Spleen (tissue), 11 donors: ENCODE measurements around the gene ARIH2. TPM values are rescaled to one million over a fixed set of nuclear protein-coding genes. Genes with fewer than 3 reads are reported as not detected.

Source experiments
- DNase-seq: peaks from one replicate; pipeline ENCODE4 v3.0.0-alpha.2; 2020
- H3K27ac ChIP-seq, 8 donors: fragments of 200-600 bp; sonication (generic) in 7 of 8; 1 replicate in 4 of 8; 2 replicates in 4 of 8; pipeline versions ENCODE4 v1.5.0 to v1.8.0; 2016 to 2021; ENCODE audit warnings: inconsistent platforms in 4 of 8, mild to moderate bottlenecking in 4 of 8, moderate library complexity in 1 of 8
- H3K27me3 ChIP-seq, 7 donors: fragments of 200-600 bp; sonication (generic) in 6 of 7; replicated peaks in 1 of 7; 1 replicate in 4 of 7; 2 replicates in 3 of 7; pipeline versions ENCODE4 v1.5.0 to v1.8.0; 2016 to 2021; ENCODE audit warnings: inconsistent platforms in 3 of 7, mild to moderate bottlenecking in 1 of 7
- H3K36me3 ChIP-seq, 6 donors: fragments of 200-600 bp; sonication (generic) in 5 of 6; 1 replicate in 4 of 6; 2 replicates in 2 of 6; pipeline versions ENCODE4 v1.5.0 to v1.8.0; 2016 to 2021; ENCODE audit warnings: inconsistent platforms in 2 of 6
- H3K4me1 ChIP-seq, 6 donors: fragments of 200-600 bp; sonication (generic) in 5 of 6; 1 replicate in 3 of 6; 2 replicates in 3 of 6; pipeline versions ENCODE4 v1.5.0 to v1.8.0; 2016 to 2021; ENCODE audit warnings: inconsistent platforms in 3 of 6
- H3K4me3 ChIP-seq, 8 donors: fragments of 200-600 bp; sonication (generic) in 7 of 8; 1 replicate in 4 of 8; 2 replicates in 4 of 8; pipeline versions ENCODE4 v1.5.0 to v1.8.0; 2016 to 2021; ENCODE audit warnings: inconsistent platforms in 4 of 8, mild to moderate bottlenecking in 4 of 8, moderate library complexity in 2 of 8
- H3K9me3 ChIP-seq, 8 donors: fragments of 200-600 bp; sonication (generic) in 7 of 8; 1 replicate in 4 of 8; 2 replicates in 4 of 8; pipeline versions ENCODE4 v1.5.0 to v1.8.0; 2016 to 2021; ENCODE audit warnings: inconsistent platforms in 4 of 8
- POLR2A ChIP-seq, 3 donors: fragments of 450-650 bp; IDR thresholded peaks; one replicate each; pipeline ENCODE4 v1.5.1; 2017; ENCODE audit warnings: antibody characterized with exemption in 3 of 3, mild to moderate bottlenecking in 1 of 3
- POLR2AphosphoS5 ChIP-seq, 3 donors: sonication (generic); formaldehyde crosslinking; IDR thresholded peaks; one replicate each; pipeline ENCODE4 v1.5.1; 2017; ENCODE audit warnings: antibody characterized with exemption in 3 of 3
- WGBS, 5 donors: extraction: QIAGEN DNeasy Blood & Tissue Kit in 3 of 5; methylation state at CpG; one replicate each; pipeline versions ENCODE4 v1.1.5 to v1.1.7; 2013 to 2018; 5-methylcytosine and 5-hydroxymethylcytosine counted together
- intact Hi-C: fragments of 100-400 bp; cut with DNase I; formaldehyde crosslinking; loops from one replicate; pipeline ENCODE4 v1.15.0; 2023; ENCODE audit warnings: low total_unique reads
- polyA plus RNA-seq, 3 donors: library from polyadenylated mRNA; stranded (reverse); fragments of 200-250 nt; gene quantifications; one replicate each; pipeline ENCODE4 v1.2.1, GENCODE V29; 2013
- total RNA-seq, 7 donors: library from RNA; depleted of rRNA in 3 of 7; stranded (reverse); fragments of >200 nt in 3 of 7; fragmentation: NEBNext Ultra II Directional in 4 of 7; extraction: Animal tissue kit (Norgen Biotek cat#: 25700) in 4 of 7; gene quantifications; one replicate each; pipeline versions ENCODE4 v1.1.0 to v1.2.1, GENCODE V29; 2016 to 2021
- TF ChIP-seq, protein P1 (sequence below), 11 experiments: fragments of 200-600 bp in 7 of 11; fragments of 450-650 bp in 4 of 11; sonication (generic) in 4 of 11; IDR thresholded peaks in 8 of 11; conservative IDR thresholded peaks in 3 of 11; 1 replicate in 7 of 11; 2 replicates in 4 of 11; pipeline versions ENCODE4 v1.4.0 to v1.8.0; 2016 to 2021; ENCODE audit warnings: antibody characterized with exemption in 11 of 11, inconsistent platforms in 4 of 11, mild to moderate bottlenecking in 1 of 11
- donor health status: healthy with polysubstance abuse.
- donor health status: DM: no; HTN: no; CAD: no; lungs with moderate emphysema.
- donor health status: DM: no; HTN: no; CAD: no.
- donor health status: Bipolar disorder and iron deficiency.
- donor health status: healthy.
- donor health status: DM: no; HTN: no; CAD: no.
- donor health status: DM: yes; HTN: yes; CAD: no.

ARIH2 gene
- total and polyA plus RNA-seq, 10 donors = 25.2 to 112 (median 94.5) TPM

DNA sequence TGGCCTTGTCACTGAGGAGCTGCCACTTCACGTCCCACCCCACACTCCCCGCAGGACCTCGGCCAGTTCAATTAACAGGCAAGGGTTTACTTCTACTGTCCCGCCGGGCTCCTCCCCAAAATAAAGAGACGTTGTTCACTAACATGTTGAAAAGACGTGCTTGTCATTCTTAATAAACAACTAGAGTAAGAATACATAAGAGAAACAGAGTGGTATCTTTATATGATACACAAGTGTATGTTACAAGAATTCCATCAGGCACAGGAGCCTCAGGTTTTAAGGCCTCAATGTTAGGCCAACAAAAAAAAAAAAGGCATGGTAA, 110.9 kb downstream of the ARIH2 start:
- H3K4me1 ChIP-seq = peaks cover 8 to 53% (median 38%) of the 10 kb centered on the region in 6 donors

GRCh38 chr3:49030321-49030720, 111.7 kb downstream of the ARIH2 start:
- 85 to 97% (median 93%) methylated on average over 6 of the region's 6 CpGs for WGBS, 5 donors
- no peaks in the 10 kb centered on the region for H3K27me3 ChIP-seq
- H3K4me3 ChIP-seq = no peak overlapping the region
- peak overlapping the region in 2 of 8 donors; percentile 92 for H3K27ac ChIP-seq
- H3K9me3 ChIP-seq = no peaks in the 10 kb centered on the region
- peaks cover 8 to 46% (median 32%) of the 10 kb centered on the region in 6 donors for H3K4me1 ChIP-seq
- peaks cover 0 to 80% (median 67%) of the 10 kb centered on the region in 6 donors for H3K36me3 ChIP-seq
- DNase-seq = no peak
- TF ChIP-seq POLR2AphosphoS5 (IDR thresholded peaks at IDR 0.05) = no peak
- TF ChIP-seq, protein P1, sequence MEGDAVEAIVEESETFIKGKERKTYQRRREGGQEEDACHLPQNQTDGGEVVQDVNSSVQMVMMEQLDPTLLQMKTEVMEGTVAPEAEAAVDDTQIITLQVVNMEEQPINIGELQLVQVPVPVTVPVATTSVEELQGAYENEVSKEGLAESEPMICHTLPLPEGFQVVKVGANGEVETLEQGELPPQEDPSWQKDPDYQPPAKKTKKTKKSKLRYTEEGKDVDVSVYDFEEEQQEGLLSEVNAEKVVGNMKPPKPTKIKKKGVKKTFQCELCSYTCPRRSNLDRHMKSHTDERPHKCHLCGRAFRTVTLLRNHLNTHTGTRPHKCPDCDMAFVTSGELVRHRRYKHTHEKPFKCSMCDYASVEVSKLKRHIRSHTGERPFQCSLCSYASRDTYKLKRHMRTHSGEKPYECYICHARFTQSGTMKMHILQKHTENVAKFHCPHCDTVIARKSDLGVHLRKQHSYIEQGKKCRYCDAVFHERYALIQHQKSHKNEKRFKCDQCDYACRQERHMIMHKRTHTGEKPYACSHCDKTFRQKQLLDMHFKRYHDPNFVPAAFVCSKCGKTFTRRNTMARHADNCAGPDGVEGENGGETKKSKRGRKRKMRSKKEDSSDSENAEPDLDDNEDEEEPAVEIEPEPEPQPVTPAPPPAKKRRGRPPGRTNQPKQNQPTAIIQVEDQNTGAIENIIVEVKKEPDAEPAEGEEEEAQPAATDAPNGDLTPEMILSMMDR (IDR thresholded peaks at IDR 0.05 in 8 of 11, conservative IDR thresholded peaks at IDR 0.05 in 3 of 11) = no peak
- TF ChIP-seq POLR2A (IDR thresholded peaks at IDR 0.05) = no peak
- intact Hi-C loops = no loop called here

More for the DNA sequence above, 110.9 kb downstream of the ARIH2 start:
- no peak for TF ChIP-seq POLR2A (IDR thresholded peaks at IDR 0.05)
- TF ChIP-seq, protein P1 (IDR thresholded peaks at IDR 0.05 in 8 of 11, conservative IDR thresholded peaks at IDR 0.05 in 3 of 11) = no peak
- TF ChIP-seq POLR2AphosphoS5 (IDR thresholded peaks at IDR 0.05) = no peak
- 1 to 4% (median 2%) methylated on average over 7 of the region's 7 CpGs for WGBS, 5 donors
- Histone ChIP-seq H3K9me3 (no peaks in the 10 kb centered on the region), H3K27ac (peak overlapping the region; percentile 77 to 94 (median 92)), H3K4me3 (peak overlapping the region in 7 of 8 donors; percentile 51 to 72 (median 54)), H3K27me3 (no peaks in the 10 kb centered on the region), H3K36me3 (peaks cover 0 to 80% (median 67%) of the 10 kb centered on the region in 6 donors)
- DNase-seq = no peak
- intact Hi-C loops = loop anchor here (10.0 kb wide), 1 partner anchor 75 kb away; the partner anchor contains the start of gene QARS1

DNA sequence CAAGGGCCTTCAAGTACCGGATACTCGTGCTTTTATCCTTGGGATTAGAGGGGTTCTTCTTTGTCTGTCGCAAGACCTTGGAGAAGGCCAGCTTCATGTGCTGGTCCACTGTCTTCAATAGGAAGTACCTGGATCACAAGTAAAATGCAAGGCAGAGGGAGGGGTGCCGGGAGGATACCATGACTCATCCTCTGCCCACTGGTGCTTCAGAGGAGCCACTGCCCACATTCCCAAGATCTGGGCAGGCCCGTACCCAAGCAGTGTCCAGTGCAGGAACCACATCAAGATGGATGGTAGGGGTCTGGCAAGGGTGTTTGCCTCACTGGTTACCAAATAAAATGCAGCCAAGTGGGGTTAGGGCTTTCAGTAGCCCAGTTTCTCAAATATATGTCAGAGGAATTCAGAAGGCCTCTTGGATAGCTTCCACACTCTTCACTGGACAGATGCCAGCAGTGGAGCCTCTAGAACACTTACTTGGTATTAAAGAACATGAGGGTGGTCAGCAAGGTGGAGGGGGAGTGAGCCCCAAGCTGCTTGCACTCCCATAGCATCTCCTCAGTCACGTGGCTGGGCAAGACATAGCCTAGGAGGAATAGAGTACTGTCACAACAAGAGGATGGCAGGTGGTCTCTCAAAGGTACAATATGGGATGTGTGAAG, 114.1 kb downstream of the ARIH2 start:
- Histone ChIP-seq H3K27ac (peak overlapping the region in 1 of 8 donors; percentile 26), H3K4me1 (peaks cover 8 to 33% (median 19%) of the 10 kb centered on the region in 6 donors), H3K36me3 (peaks cover 0 to 81% (median 66%) of the 10 kb centered on the region in 6 donors), H3K27me3 (no peaks in the 10 kb centered on the region), H3K4me3 (no peak overlapping the region), H3K9me3 (no peaks in the 10 kb centered on the region)
- intact Hi-C loops = no loop called here
- WGBS, 5 donors = 90 to 100% (median 94%) methylated on average over 5 to 6 of the region's 6 CpGs
- DNase-seq = no peak
- TF ChIP-seq, protein P1 (IDR thresholded peaks at IDR 0.05 in 8 of 11, conservative IDR thresholded peaks at IDR 0.05 in 3 of 11) = no peak
- TF ChIP-seq POLR2A (IDR thresholded peaks at IDR 0.05) (no peak), POLR2AphosphoS5 (IDR thresholded peaks at IDR 0.05) (no peak)

- H3K36me3 ChIP-seq = peaks cover 0 to 99% (median 82%) of the 10 kb centered on the region in 6 donors
- intact Hi-C loops = no loop called here
- 90 to 97% (median 95%) methylated on average over 2 of the region's 2 CpGs for WGBS, 5 donors
- no peaks in the 10 kb centered on the region for H3K27me3 ChIP-seq
- H3K4me3 ChIP-seq = no peak overlapping the region
- peaks cover 0 to 15% (median 3%) of the 10 kb centered on the region in 6 donors for H3K4me1 ChIP-seq
- no peaks in the 10 kb centered on the region for H3K9me3 ChIP-seq
- TF ChIP-seq POLR2A (IDR thresholded peaks at IDR 0.05) (no peak), POLR2AphosphoS5 (IDR thresholded peaks at IDR 0.05) (no peak)
- TF ChIP-seq, protein P1 (IDR thresholded peaks at IDR 0.05 in 8 of 11, conservative IDR thresholded peaks at IDR 0.05 in 3 of 11) = no peak
- peak overlapping the region in 2 of 8 donors; percentile 4 to 32 for H3K27ac ChIP-seq
- DNase-seq = no peak
Observed at GRCh38 chr3:49034650-49035049, 116.0 kb downstream of the ARIH2 start.
